Dermis blood vessel endothelial cell (primary cell): Measurements from ENCODE around the gene MANSC4. TPM values are rescaled to one million over a fixed set of nuclear protein-coding genes. Genes with fewer than 3 reads are reported as not detected.
A peak's percentile ranks its signal among the peaks of the same experiment; 100 is the strongest.

Experiments
- DNase-seq: peaks from one replicate; pipeline ENCODE4 v3.0.0; 2010
- total RNA-seq: library from RNA; depleted of rRNA; stranded (reverse); fragments of >200 nt; gene quantifications from 2 replicates; pipeline ENCODE4 v1.2.3, GENCODE V29; 2014

MANSC4 gene
- total RNA-seq, 1 donor from 2014 or later: not detected

DNA sequence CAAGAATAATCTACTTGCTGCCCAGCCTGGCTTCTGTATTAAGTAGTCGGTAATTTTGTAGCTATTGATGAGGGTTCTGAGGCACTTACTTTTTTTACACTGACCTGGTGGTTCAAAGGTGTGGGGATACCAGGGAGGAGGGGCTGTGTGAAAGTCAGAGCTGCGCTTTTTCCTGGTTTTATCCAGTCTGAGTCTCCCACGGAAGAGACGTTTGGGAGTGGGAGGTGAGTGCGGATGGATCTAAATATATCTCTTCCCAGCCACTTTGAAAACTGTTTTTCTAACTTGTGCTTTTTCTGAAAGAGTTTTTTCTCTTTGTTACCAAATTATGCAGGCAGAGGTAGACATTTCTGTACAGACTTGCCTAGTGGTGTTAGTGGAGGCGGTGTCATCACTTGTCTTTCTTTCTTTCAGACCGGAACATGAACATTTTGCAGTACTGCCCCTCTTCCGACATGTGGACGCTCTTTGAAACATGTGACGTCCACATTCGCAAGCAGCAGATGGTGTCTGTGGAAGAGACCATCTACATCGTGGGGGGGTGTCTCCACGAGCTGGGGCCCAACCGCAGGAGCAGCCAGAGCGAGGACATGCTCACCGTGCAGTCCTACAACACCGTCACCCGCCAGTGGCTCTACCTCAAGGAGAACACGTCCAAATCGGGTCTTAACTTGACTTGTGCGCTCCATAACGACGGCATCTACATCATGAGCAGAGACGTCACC is 17.4 kb upstream of the MANSC4 start:
- DNase-seq: no peak

DNA sequence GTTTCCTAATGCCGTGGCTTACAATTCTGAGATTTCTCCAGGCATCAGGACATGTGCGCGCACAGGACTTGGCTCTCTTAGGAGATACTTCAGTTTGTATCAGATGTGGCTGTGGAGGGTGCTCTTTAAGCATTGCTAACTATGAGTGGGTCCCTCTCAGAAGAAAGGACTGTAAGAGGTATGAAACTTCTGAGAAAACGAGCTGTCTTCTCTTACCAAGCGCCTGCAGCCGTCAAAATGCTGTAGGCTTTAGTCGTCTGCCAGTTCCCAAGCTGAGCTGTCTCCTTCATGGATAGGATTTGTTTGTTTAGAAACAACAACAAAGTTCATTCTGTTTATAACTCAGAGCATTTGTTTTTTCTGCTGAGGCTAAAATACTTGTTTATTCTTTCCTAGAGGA is 16.1 kb upstream of the MANSC4 start:
- no peak for DNase-seq

DNA sequence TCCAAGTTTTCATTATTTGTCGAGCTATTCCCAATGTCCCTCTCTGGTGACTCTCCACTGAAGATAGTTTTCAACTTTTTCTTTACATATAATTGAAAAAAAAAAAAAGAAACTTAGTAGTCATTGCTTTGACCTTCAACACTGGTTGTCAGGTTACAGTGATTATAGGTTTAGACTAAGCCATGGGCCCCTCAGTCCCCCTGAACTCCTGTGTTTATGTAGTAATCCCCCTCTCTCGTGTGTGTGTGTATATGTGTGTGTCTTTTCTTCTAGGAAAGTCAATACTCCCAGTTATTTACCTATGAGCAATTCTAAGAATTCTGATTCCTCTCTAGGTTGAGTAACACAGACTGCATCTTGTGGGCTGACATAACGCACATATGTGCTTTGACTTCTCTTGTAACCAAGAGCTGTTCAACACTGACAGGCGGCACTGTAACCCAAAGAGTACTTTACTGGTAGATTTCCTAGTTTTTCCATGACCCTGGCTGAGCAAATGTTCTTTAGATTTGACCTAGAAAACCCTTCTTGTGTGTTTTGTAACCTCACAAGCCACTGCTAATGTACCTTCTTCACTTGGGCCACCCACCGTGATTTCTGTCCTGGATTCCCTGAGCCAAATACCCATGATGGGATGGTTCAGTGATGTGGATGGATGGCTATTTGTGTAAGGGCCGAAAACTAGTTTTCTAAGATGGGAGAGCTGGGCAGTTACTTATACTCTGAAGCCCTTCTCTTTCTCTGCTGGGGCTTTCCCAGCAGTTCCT is 15.0 kb upstream of the MANSC4 start:
- DNase-seq: no peak

DNA sequence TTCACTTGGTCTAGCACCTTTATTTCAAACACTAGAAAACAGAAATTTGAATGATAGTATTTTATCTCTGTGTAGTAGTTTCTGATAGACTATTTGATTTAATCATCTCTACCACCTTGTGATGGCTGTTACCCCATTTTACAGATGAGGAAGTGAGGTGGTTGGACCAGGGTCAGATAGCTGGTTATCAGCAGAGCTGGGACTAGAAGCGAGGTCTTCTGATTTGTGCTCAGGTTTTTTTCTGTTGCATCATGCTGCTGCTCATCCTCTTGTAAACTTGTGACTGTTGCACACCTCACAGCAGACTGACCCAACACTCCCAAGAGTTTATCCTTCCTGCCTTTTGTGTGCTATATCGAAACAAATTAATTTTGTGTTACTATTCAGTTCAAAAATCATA is 10.1 kb upstream of the MANSC4 start:
- no peak for DNase-seq

DNA sequence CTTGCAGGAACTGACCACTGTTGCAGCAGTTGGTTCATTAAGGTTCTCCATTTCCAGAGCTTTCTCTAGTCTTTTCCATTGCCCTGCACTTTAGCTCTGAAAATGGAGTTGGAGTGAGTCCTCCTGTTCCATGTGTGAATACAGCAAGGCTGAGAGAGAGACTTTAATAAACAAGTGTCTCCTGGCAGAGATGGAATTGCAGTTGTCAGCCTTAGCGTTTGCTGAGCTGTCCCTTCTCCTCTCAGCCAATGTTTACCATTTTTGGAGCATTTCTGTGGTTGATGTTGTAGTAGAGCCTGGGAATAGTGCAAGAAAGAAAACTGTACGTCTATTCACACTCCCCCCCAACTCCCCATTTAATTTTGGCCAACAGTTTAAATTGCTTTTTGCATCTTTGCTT is 7.5 kb upstream of the MANSC4 start:
- no peak for DNase-seq

DNA sequence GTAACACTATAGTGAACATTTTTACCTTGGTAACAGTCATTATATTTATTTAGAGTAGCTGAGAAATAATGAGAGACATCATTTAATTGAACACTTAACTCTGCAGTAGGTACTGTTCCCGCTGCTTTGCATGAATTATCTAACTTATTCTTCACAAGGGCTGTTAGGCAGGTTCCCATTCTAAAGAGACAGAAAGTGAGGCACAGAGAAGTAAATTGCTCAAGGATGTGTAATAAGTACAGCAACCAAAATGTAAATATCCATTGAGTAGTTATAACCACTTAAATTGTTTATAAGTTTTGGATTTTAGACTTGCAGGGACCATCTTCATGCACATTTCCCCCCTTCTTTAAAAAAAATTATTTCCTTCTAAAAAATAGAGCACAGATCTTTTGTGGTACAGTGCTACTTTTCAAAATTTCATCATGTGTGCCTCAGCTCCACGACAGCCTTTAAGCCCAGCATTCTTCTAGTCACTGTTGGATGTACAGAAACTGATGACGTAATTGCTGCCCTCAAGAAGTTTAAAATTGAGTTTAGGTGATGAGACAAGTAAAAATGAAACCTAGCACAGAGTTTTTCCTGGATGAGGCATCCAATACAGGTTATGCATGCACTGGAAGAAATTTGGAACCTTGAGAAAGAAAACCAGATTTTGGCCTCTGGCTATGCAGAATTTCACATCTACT is 6.0 kb upstream of the MANSC4 start:
- DNase-seq: peak; percentile 60

DNA sequence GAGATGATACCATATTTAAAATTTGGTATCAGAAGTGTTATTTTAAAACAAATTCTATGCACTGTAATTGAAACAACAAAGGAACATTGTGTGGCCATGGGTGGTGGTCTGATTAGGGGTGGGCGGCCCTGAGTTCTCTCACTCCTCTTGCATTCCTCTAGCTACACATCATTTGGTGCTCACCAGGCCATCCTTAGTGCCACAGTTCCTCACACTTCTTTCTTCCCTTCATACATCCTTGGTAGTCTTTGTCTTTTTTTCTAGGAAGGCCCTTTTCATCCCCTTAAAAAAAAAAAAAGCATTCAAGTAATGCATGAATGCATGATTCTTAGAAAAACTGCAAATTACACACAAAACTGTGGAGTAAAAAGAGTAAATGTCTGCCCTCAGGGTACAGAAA is 2.4 kb upstream of the MANSC4 start:
- DNase-seq: no peak

DNA sequence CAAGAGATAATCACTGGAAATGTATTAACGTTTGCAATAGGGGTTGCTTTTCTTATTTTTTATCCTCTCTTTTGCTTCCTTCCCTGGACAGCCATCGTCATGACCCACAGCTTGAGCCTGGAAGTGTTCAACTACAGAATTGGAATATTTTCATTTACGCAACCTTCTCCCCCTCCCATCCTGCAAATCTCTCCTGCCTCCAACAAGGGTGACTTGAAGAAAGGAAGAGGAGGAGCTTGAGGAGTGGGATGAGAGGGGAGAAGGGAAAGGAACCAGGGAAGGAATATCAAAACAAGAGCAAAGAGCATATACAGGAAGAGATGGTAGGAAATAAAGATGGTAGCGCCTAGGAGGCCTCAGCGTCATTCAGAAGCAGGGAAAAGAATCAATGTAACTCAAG is 1.6 kb upstream of the MANSC4 start:
- no peak for DNase-seq

DNA sequence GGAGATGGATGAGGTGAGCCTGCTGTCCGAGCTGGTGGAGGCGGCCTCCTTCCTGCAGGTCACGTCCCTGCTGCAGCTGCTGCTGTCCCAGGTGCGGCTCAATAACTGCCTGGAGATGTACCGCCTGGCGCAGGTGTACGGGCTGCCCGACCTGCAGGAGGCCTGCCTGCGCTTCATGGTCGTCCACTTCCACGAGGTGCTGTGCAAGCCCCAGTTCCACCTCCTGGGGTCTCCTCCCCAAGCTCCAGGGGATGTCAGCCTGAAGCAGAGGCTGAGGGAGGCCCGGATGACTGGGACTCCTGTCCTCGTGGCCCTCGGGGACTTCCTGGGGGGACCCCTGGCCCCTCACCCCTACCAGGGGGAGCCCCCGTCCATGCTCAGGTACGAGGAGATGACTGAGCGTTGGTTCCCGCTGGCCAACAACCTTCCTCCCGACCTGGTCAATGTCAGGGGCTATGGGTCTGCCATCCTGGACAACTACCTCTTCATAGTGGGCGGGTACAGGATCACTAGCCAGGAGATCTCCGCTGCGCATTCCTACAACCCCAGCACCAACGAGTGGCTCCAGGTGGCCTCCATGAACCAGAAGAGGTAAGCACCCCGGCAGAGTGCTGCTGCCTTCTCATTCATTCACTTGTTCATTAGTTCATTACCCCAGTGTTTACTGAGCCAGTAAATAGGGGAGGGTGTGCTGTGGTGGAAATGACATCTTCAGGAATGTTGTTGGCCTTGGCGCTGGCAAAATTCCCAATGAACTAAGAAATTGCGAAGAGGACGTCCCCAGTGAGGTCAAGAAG is 774 bp upstream of the MANSC4 start:
- DNase-seq: peak; percentile 83

DNA sequence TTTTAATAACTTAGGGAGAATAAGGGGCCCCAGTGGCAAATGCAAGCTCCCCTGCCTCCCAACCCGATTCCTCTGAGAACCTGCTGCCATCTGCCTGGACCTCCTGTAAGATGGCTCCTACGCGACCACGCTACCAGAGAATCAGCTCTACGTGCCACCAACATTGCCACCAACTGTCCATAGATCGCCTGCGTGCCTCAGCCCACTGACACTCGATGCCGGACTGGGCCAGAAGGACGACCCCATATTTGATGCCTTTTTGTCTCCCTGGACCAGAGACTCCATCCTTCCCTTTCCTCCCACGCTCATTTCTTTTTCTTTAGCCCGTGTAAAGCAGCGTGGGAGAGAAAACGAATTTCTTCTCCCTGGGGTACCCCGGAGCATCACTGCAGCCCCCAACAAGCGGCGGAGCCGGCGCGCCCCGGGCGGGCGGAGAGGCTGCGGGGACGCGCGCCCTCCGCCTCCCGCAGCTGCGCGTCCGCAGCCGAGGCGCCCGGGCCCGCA is 568 bp downstream of the MANSC4 start:
- DNase-seq: peak; percentile 39

DNA sequence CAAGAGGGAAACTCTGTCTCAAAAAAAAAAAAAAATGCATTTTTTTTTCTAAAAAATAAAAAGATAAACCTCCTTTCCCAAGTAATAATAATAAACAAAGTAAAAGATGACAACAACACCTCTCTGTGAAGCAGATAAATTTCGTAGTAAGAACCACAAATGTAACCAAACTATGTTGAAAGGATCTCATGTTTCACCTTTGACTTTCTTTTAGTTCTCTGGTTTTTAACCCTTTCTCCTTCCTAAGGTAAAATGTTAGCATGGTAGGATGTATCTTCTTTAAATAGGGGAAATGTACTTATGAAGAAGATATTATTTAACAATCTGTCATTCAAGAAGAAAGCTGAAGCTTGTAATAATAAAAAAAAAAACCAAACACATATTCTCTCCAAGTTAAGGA is 1.8 kb downstream of the MANSC4 start:
- DNase-seq: no peak

DNA sequence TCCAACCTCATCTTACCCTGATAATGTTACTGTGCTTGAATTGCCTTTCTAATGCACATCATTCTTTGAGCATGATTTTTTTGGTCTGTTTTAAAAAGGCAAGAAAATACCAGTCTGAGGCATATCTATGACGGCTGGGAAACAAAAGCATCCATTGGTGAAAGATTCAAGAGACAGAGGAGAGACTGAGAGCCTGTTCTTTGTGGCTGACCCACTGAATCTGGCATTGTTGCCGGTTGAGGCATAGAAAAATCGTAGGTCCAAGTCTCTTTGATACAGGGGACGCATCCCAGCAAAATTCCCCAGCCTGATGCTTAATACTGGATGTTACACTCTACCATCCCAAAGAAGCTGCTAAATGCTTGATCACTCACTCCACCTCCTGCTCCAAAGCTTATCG is 2.9 kb downstream of the MANSC4 start:
- no peak for DNase-seq

DNA sequence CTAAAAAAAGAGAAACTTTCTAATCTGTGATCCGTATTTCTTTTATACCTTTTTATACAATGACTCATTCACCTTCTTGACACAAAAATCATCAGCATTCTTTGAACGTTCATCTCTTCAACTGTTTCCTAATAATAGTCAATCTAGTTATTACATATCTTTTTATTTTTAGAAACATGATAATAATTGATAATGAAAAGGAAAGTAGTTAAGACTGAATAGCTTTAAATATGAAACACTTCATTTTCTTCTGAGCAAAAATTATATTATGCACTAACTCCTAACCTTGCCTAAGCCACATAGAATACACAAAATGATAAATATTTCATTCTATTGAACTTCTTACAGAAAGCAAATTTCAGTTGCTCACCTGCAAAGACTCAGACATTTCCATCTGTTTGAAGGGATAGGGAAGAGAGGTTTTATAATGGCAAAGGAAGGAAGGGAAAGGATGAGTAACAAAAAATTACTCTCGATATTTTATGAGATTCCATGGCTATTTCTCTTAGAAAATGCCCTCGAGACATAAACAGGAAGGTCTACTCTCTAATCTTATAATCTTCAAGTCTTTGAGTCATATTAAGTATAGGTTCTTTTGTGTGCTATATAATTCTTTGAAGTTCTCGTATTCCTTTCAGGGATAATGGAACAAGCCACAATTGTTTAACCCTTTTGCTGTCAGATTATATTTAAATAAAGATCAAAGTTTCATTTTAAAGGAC is 7.5 kb downstream of the MANSC4 start:
- DNase-seq: peak; percentile 22

DNA sequence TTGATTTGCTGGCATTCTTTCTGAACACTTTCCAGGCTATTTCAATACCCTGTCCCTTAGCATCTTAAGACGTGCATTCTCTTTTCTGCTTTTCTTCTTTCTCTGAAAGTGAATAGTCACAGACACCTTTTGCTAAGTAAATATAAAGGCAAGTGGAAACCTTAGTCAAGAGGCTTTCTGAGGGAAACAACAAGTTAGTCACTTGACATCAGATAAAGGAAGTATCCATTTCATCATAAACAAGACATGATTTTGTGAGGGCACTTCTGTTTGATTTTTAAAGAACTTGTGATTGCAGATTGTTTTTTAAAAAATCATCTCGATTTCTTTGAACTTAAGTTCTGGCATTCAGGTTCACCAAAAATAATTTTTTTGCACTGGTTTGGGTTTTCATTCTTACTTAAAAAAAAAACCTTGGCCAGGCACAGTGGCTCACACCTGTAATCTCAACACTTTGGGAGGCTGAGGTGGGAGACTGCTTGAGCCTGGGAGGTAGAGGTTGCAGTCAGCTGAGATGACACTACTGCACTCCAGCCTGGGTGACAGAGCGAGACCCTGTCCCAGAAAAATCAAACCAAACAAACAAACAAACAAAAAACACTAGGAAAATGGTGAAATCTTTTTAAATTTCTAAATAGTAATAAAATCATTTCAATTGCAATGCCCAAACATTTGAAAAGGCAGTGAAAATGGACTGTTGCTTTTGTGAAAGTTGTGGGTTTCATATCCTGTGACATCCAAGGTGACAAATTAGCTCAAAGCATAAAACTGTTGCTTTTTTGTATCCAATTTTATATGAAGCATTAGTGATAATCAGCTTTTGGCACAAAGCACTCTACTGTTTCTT is 8.3 kb downstream of the MANSC4 start:
- DNase-seq: no peak

DNA sequence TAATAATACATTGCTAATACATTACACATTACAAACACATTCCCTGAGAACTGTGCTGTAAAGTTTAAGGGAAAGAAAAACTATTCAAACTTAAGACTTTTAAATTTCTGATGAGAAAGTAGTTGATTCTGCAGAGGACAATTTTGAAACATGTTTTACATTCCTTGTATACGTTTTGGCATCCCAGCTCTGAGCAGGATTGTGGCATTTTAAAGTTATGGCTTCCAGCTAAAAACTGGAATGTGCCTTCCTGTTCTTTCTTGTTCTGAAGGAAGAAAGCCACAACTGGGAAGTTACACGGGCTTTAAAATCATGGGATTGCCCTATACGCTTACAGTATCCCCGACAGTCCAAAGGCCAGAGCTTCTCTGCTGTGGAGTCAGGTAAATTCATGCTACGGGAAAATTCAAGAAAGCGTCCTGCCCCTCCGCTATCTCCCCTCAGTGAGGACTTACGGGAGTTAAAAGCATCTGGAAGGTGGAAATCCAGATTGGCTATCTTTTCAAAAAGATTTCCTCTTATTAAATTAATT is 10.8 kb downstream of the MANSC4 start:
- DNase-seq: no peak

DNA sequence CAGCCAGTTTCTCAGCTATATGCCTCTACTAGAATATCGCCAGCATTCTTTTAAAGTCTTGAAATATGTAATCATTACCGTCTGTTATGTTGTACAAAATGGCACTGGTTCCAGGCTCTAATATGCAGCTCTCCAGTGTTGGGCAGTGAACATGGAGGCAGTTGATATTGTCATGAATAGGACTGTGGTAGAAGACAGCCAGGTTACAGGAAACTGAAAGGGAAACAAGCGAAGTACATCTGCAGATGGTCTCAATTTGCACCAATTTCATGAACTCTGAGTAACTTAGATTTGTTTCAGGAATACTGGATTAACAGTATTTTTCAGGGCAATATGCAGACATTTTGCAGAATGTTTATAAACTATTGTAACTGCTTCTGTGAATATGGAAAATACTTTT is 13.4 kb downstream of the MANSC4 start:
- DNase-seq: no peak

DNA sequence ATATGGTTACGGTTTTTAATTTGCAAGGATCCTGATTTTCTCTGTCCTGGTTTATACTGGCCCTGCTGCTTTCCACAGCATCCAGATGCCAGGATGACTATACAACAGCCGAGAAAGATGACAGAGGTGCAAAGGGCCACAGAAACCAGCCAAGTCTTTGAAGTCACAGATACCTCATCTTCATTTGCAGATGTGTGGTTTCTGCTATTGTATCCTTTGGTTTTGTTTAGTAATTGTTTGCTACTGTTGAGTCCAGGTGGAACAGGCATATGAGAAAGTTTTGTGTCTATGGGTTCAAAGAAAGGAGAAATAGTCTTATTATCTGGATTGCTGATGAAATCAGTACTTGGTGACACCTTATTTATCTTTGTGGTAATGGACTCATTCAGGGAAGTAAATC is 17.3 kb downstream of the MANSC4 start:
- no peak for DNase-seq

DNA sequence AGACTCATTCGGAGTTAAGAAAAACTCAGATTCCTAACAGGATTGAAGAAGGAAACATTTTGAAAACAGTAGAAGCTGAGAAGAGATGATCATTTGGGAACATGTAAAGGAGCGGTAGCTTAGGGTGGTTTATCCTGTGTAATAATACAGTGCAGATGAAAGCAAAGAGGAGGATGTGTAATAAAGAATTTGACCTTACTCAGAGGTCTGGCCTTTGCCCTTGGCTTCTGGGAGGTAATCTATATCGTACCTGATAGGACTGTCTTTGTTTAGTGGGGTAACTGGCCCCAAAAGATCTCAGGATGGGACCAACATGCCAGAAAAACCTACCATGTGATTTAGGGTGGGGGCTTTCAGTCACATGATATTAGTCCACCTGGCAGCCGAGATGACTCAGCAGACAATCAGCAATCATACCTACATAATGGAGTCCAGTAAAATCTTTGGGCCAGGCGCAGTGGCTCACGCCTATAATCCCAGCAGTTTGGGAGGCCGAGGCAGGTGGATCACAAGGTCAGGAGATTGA is 23.3 kb downstream of the MANSC4 start:
- no peak for DNase-seq

DNA sequence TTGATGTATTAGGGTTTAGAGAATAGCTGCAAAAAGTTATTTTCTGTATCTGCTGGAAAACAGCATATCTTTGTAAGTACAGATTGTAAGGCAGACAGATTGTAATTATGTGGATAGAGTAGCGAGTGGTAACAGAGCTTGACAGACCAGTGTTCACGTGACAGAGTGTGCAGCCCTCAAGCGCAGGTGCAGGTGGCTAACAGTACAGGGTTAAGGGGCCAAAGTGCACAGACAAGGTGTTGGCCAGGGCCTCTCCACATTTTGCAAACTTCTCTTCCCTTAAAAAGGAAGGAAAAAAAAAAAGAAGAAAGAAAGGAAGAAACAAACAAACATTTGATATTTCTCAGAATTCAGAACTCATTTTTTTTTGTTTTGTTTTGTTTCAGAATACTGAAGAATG is 25.2 kb downstream of the MANSC4 start:
- DNase-seq: no peak

DNA sequence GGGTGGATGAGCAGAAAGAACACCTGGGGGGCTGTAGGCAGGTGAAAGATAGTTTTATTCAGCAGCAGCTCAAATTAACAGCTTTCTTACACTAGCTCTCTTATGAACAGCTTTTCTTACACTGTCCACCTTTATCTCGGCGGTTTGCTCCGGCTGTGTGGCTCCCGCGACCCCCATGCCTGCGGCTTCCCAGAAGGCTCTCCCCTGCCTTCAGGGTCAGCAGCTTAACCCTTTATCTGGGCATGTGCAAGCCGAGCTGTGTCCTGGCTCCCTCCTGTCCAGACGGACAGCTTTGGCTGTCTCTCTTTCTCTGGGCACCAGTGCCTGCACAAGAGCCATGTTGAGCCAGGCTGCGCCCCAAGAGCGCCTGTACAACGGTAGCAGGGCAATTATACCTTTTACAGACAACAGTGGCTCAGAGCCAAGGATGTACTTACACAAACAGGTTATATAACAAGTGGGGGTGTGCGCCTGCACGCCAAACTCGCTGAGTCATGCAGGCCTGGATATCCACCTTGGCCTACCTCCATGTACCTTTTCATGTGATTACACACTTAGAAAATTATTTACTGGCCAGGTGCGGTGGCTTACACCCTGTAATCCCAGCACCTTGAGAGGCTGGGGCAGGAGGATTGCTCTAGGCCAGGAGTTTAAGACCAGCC is 28.5 kb downstream of the MANSC4 start:
- DNase-seq: no peak
